Measurements from ENCODE around the gene RPAP2. TPM values are rescaled to one million over a fixed set of nuclear protein-coding genes. Genes with fewer than 3 reads are reported as not detected.

The RPAP2 gene
- polyA plus RNA-seq, 6 donors from 2014 or later: 9.7 to 26.7 (median 16.6) TPM

GRCh38 chr1:92299477-92300150, 755 bp downstream of the RPAP2 start:
- Mint-ChIP-seq H3K4me1 (peaks cover 30 to 35% (median 30%) of the 10 kb centered on the region in 3 donors), H3K27ac (peak overlapping the region; percentile 96 to 99 (median 97)), H3K9me3 (no peaks in the 10 kb centered on the region), H3K27me3 (no peaks in the 10 kb centered on the region), H3K4me3 (peak overlapping the region; percentile 92 to 99 (median 98)), H3K36me3 (peaks cover 9 to 23% of the 10 kb centered on the region in 2 donors)
- DNase-seq (no peak), ATAC-seq (ENCODE audit: low read depth in 2 of 2) (no peak)

DNA sequence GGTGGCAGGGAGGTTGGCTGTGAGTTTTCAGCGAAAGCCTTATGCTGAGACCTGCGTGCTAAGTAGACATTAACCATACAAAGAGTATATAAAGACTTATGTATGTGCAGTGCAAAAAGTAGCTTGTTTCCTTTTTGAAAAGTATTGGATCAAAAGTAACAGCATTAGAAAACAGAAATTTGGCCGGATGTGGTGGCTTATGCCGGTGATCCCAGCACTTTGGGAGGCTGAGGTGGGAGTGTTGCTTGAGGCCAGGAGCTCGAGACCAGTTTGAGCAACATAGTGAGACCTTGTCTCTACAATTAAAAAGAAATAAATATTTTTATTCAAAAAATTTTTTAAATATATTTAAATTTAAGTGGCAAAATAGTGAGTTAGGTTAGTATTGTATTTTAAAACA, 2.2 kb downstream of the RPAP2 start:
- ATAC-seq (ENCODE audit: low read depth in 2 of 2) (no peak), DNase-seq (no peak)
- Mint-ChIP-seq H3K9me3 (no peaks in the 10 kb centered on the region), H3K27me3 (no peaks in the 10 kb centered on the region), H3K27ac (no peak overlapping the region), H3K4me1 (peaks cover 24 to 28% (median 27%) of the 10 kb centered on the region in 3 donors), H3K4me3 (peak overlapping the region in 1 of 8 donors; percentile 92), H3K36me3 (peaks cover 5 to 13% of the 10 kb centered on the region in 2 donors)

GRCh38 chr1:92306020-92306419, 7.2 kb downstream of the RPAP2 start:
- Mint-ChIP-seq H3K36me3 (peaks cover 12 to 15% of the 10 kb centered on the region in 2 donors), H3K4me1 (peaks cover 0 to 4% (median 0%) of the 10 kb centered on the region in 3 donors), H3K27me3 (no peaks in the 10 kb centered on the region), H3K4me3 (no peak overlapping the region), H3K27ac (no peak overlapping the region), H3K9me3 (no peaks in the 10 kb centered on the region)
- no peak for DNase-seq
- no peak for ATAC-seq (ENCODE audit: low read depth in 2 of 2)

GRCh38 chr1:92307980-92308379, 9.1 kb downstream of the RPAP2 start:
- no peak for ATAC-seq (ENCODE audit: low read depth in 2 of 2)
- Mint-ChIP-seq H3K27me3 (no peaks in the 10 kb centered on the region), H3K4me3 (no peak overlapping the region), H3K4me1 (peaks cover 0 to 4% (median 0%) of the 10 kb centered on the region in 3 donors), H3K27ac (no peak overlapping the region), H3K36me3 (peaks cover 12 to 15% of the 10 kb centered on the region in 2 donors), H3K9me3 (no peaks in the 10 kb centered on the region)
- DNase-seq: no peak

GRCh38 chr1:92310185-92310597, 11.3 kb downstream of the RPAP2 start:
- peak; percentile 12 for DNase-seq
- no peaks in the 10 kb centered on the region for H3K27me3 Mint-ChIP-seq
- no peaks in the 10 kb centered on the region for H3K9me3 Mint-ChIP-seq
- peaks cover 8% of the 10 kb centered on the region in 2 donors for H3K36me3 Mint-ChIP-seq
- no peak overlapping the region for H3K4me3 Mint-ChIP-seq
- no peaks in the 10 kb centered on the region for H3K4me1 Mint-ChIP-seq
- peak; percentile 30 to 32 for ATAC-seq (ENCODE audit: low read depth in 2 of 2)
- no peak overlapping the region for H3K27ac Mint-ChIP-seq

DNA sequence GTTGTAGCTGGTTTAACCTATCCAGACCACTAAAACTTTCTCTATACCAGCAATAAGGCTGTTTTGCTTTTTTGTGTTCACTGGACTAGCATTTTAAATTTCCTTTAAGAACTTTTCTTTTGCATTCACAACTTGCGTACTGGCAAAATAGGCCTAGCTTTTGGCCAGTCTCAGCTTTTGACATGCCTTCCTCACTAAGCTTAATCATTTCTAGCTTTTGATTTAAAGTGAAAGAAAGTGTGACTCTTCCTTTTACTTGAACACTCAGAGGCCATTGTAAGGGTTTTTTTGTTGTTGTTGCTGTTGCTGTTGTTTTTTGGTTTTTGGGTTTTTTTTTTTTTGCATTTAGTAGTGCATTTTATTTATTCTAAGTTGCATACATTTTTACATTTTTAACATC, 15.2 kb downstream of the RPAP2 start:
- no peak for DNase-seq
- Mint-ChIP-seq H3K36me3 (peaks cover 0 to 4% of the 10 kb centered on the region in 2 donors), H3K4me3 (no peak overlapping the region), H3K27ac (no peak overlapping the region), H3K4me1 (no peaks in the 10 kb centered on the region), H3K27me3 (no peaks in the 10 kb centered on the region), H3K9me3 (no peaks in the 10 kb centered on the region)
- ATAC-seq (ENCODE audit: low read depth in 2 of 2): no peak

- Mint-ChIP-seq H3K9me3 (no peaks in the 10 kb centered on the region), H3K27me3 (no peaks in the 10 kb centered on the region), H3K4me3 (no peak overlapping the region), H3K36me3 (peaks cover 0 to 4% of the 10 kb centered on the region in 2 donors), H3K4me1 (no peaks in the 10 kb centered on the region), H3K27ac (peak overlapping the region in 1 of 6 donors; percentile 29)
- DNase-seq (no peak), ATAC-seq (ENCODE audit: low read depth in 2 of 2) (no peak)
Measured at GRCh38 chr1:92315766-92316599, 17.1 kb downstream of the RPAP2 start.

GRCh38 chr1:92317836-92318493, 19.1 kb downstream of the RPAP2 start:
- Mint-ChIP-seq H3K27ac (no peak overlapping the region), H3K27me3 (no peaks in the 10 kb centered on the region), H3K4me1 (no peaks in the 10 kb centered on the region), H3K36me3 (peaks cover 0 to 9% of the 10 kb centered on the region in 2 donors), H3K4me3 (no peak overlapping the region), H3K9me3 (no peaks in the 10 kb centered on the region)
- DNase-seq: no peak
- no peak for ATAC-seq (ENCODE audit: low read depth in 2 of 2)

DNA sequence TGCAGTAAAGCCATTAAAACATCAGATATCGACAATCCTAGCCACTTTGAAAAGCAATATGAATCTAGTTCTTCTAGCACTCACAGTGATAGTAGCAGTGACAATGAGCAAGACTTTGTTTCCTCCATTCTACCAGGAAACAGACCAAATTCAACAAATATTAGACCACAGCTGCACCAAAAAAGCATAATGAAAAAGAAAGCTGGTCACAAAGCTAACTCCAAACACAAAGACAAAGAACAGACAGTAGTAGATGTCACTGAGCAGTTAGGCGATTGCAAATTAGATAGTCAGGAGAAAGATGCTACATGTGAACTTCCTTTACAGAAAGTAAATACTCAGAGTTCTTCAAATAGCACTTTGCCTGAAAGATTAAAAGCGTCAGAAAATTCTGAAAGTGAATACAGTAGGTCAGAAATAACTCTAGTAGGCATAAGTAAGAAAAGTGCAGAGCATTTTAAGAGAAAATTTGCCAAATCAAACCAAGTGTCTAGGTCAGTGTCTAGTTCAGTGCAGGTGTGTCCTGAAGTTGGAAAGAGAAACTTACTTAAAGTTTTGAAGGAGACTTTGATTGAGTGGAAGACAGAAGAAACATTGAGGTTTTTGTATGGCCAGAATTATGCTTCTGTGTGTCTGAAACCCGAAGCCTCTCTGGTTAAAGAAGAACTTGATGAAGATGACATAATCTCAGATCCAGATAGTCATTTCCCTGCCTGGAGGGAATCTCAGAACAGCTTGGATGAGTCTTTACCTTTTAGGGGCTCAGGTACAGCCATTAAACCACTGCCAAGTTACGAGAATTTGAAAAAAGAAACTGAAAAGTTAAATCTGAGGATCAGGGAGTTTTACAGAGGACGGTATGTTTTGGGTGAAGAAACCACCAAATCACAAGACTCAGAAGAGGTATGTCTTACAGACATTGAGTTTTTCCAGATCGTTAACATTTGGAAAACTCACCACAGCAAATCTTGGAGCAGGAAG, 24.9 kb downstream of the RPAP2 start:
- Mint-ChIP-seq H3K27ac (peak overlapping the region in 1 of 6 donors; percentile 21), H3K36me3 (peaks cover 51 to 55% of the 10 kb centered on the region in 2 donors), H3K27me3 (no peaks in the 10 kb centered on the region), H3K9me3 (peaks cover 8 to 38% (median 24%) of the 10 kb centered on the region in 7 donors), H3K4me3 (no peak overlapping the region), H3K4me1 (peaks cover 0 to 2% (median 0%) of the 10 kb centered on the region in 3 donors)
- no peak for ATAC-seq (ENCODE audit: low read depth in 2 of 2)
- DNase-seq: no peak

- ATAC-seq (ENCODE audit: low read depth in 2 of 2) (no peak), DNase-seq (no peak)
- H3K4me1 Mint-ChIP-seq: peaks cover 0 to 3% (median 0%) of the 10 kb centered on the region in 3 donors
- H3K27me3 Mint-ChIP-seq: no peaks in the 10 kb centered on the region
- no peak overlapping the region for H3K4me3 Mint-ChIP-seq
- H3K36me3 Mint-ChIP-seq: peaks cover 60 to 65% of the 10 kb centered on the region in 2 donors
- no peak overlapping the region for H3K27ac Mint-ChIP-seq
- H3K9me3 Mint-ChIP-seq: peaks cover 8 to 42% (median 29%) of the 10 kb centered on the region in 7 donors
Measured at GRCh38 chr1:92324784-92325183, 25.9 kb downstream of the RPAP2 start.

GRCh38 chr1:92326681-92327080, 27.8 kb downstream of the RPAP2 start:
- peaks cover 60 to 70% of the 10 kb centered on the region in 2 donors for H3K36me3 Mint-ChIP-seq
- peaks cover 8 to 42% (median 29%) of the 10 kb centered on the region in 7 donors for H3K9me3 Mint-ChIP-seq
- ATAC-seq (ENCODE audit: low read depth in 2 of 2) (no peak), DNase-seq (no peak)
- H3K27me3 Mint-ChIP-seq: no peaks in the 10 kb centered on the region
- no peak overlapping the region for H3K4me3 Mint-ChIP-seq
- peaks cover 0 to 7% (median 0%) of the 10 kb centered on the region in 3 donors for H3K4me1 Mint-ChIP-seq
- H3K27ac Mint-ChIP-seq: no peak overlapping the region

GRCh38 chr1:92327794-92328193, 28.9 kb downstream of the RPAP2 start:
- DNase-seq (no peak), ATAC-seq (ENCODE audit: low read depth in 2 of 2) (no peak)
- H3K27me3 Mint-ChIP-seq: no peaks in the 10 kb centered on the region
- H3K27ac Mint-ChIP-seq: no peak overlapping the region
- H3K36me3 Mint-ChIP-seq: peaks cover 60 to 70% of the 10 kb centered on the region in 2 donors
- H3K4me1 Mint-ChIP-seq: peaks cover 0 to 7% (median 0%) of the 10 kb centered on the region in 3 donors
- no peak overlapping the region for H3K4me3 Mint-ChIP-seq
- peaks cover 8 to 42% (median 29%) of the 10 kb centered on the region in 7 donors for H3K9me3 Mint-ChIP-seq

Measured in naive B cell (primary cell).